GM12891 (cell line): ENCODE results near the gene GIMAP5.

Experiments used
- PAX5 ChIP-seq: IDR thresholded peaks from 2 replicates; pipeline ENCODE4 v1.6.1; 2011; ENCODE audit warnings: low read length, moderate library complexity, mild to moderate bottlenecking; ENCODE audit not compliant: insufficient read depth, severe bottlenecking
- POLR2A ChIP-seq: IDR thresholded peaks from 2 replicates; pipeline ENCODE4 v1.6.1; 2011; ENCODE audit warnings: low read depth, low read length, control low read depth
- POLR2AphosphoS5 ChIP-seq: IDR thresholded peaks from 2 replicates; pipeline ENCODE4 v1.6.1; 2011; ENCODE audit warnings: low read depth, low read length, control low read depth
- POU2F2 ChIP-seq: IDR thresholded peaks from 2 replicates; pipeline ENCODE4 v1.6.1; 2011; ENCODE audit warnings: low read depth, mild to moderate bottlenecking, control low read depth, low read length, moderate library complexity
- SPI1 ChIP-seq: IDR thresholded peaks from 2 replicates; pipeline ENCODE4 v1.6.1; 2011; ENCODE audit warnings: low read depth, low read length, control low read depth
- TAF1 ChIP-seq: IDR thresholded peaks from 2 replicates; pipeline ENCODE4 v1.6.1; 2011; ENCODE audit warnings: low read depth, low read length, control low read depth

GRCh38 chr7:150728609-150729008 is 8.6 kb upstream of the GIMAP5 start:
- no peak for TF ChIP-seq POLR2A
- no peak for TF ChIP-seq POLR2AphosphoS5
- TF ChIP-seq TAF1, result no peak
- TF ChIP-seq POU2F2, result no peak
- no peak for TF ChIP-seq SPI1
- TF ChIP-seq PAX5, result no peak
